PC-9 (cell line): Measurements from ENCODE around the gene MAP3K2. TPM values are rescaled to one million over a fixed set of nuclear protein-coding genes. Genes with fewer than 3 reads are reported as not detected.

Experiments used
- BruUV-seq: library from RNA; stranded (reverse); fragments of 400-500 nt; replicated peaks from 2 replicates; lab custom pipeline; 2021; lab: Mats Ljungman, UMichigan
- CTCF ChIA-PET: fragments of 300-600 bp; sonication (Branson Sonifier 250); formaldehyde crosslinking; loops from one replicate; lab custom pipeline; 2022; ENCODE audit warnings: antibody characterized with exemption; lab: Charles Lee
- POLR2A ChIA-PET: fragments of 300-600 bp; sonication (Branson Sonifier 250); formaldehyde crosslinking; loops from one replicate; lab custom pipeline; 2022; ENCODE audit warnings: antibody characterized with exemption; ENCODE audit not compliant: unreplicated experiment; lab: Charles Lee
- DNase-seq, 2 experiments: peaks; one replicate each; pipeline versions ENCODE4 v3.0.0 to v3.0.0-alpha.2; 2015 to 2022; ENCODE audit warnings: mixed read lengths in 1 of 2
- H2AFZ ChIP-seq: fragments of 200-600 bp; sonication (generic); 2 replicates; pipeline ENCODE4 v1.8.1; 2017; ENCODE audit warnings: antibody characterized with exemption
- H3F3A ChIP-seq: fragments of 200-600 bp; sonication (generic); 2 replicates; pipeline ENCODE4 v1.8.1; 2017; ENCODE audit warnings: antibody characterized with exemption, mild to moderate bottlenecking, low read depth; ENCODE audit not compliant: insufficient read depth
- H3K27ac ChIP-seq: fragments of 200-600 bp; sonication (generic); 2 replicates; pipeline ENCODE4 v1.6.1; 2016; ENCODE audit warnings: mixed run types
- H3K27me3 ChIP-seq: fragments of 200-600 bp; sonication (generic); 2 replicates; pipeline ENCODE4 v1.6.1; 2016; ENCODE audit warnings: low read depth, mixed run types; ENCODE audit not compliant: insufficient read depth
- H3K36me3 ChIP-seq: fragments of 200-600 bp; sonication (generic); 2 replicates; pipeline ENCODE4 v1.6.1; 2016; ENCODE audit warnings: low read depth, mixed run types
- H3K4me1 ChIP-seq: fragments of 200-600 bp; sonication (generic); replicated peaks from 2 replicates; pipeline ENCODE4 v1.6.1; 2016; ENCODE audit warnings: mixed run types; ENCODE audit not compliant: insufficient read depth
- H3K4me2 ChIP-seq: fragments of 200-600 bp; sonication (generic); 2 replicates; pipeline ENCODE4 v1.6.1; 2017; ENCODE audit warnings: mixed run types
- H3K4me3 ChIP-seq: fragments of 200-600 bp; sonication (generic); 2 replicates; pipeline ENCODE4 v1.6.1; 2016; ENCODE audit warnings: mixed run types
- H3K79me2 ChIP-seq: fragments of 200-600 bp; sonication (generic); 2 replicates; pipeline ENCODE4 v1.6.1; 2017; ENCODE audit warnings: low read depth, mixed run types
- H3K9me2 ChIP-seq: fragments of 200-600 bp; sonication (generic); 2 replicates; pipeline ENCODE4 v1.8.1; 2017; ENCODE audit warnings: mild to moderate bottlenecking; ENCODE audit not compliant: insufficient read depth
- H3K9me3 ChIP-seq: fragments of 200-600 bp; sonication (generic); 2 replicates; pipeline ENCODE4 v1.8.1; 2016; ENCODE audit warnings: low read depth; ENCODE audit not compliant: insufficient read depth
- H4K20me1 ChIP-seq: fragments of 200-600 bp; sonication (generic); 2 replicates; pipeline ENCODE4 v1.8.1; 2017; ENCODE audit not compliant: insufficient read depth
- EZH2 ChIP-seq: fragments of 200-600 bp; sonication (generic); IDR thresholded peaks from 2 replicates; pipeline ENCODE4 v1.8.0; 2017; ENCODE audit warnings: antibody characterized with exemption, low read depth
- intact Hi-C: fragments of 100-400 bp; cut with micrococcal nuclease; formaldehyde crosslinking; loops from one replicate; pipeline ENCODE4 v1.10.0; 2022; ENCODE audit not compliant: unreplicated experiment
- total RNA-seq: library from RNA; stranded (reverse); gene quantifications from 2 replicates; pipeline ENCODE4 v1.2.3, GENCODE V29; 2021
- TF ChIP-seq, protein P1 (sequence below): fragments of 200-600 bp; sonication (generic); conservative IDR thresholded peaks from 2 replicates; pipeline ENCODE4 v1.6.1; 2017; ENCODE audit warnings: mixed run types, antibody characterized with exemption, mild to moderate bottlenecking, moderate library complexity

The MAP3K2 gene
- total RNA-seq, 1 experiment from 2014 or later, result 81.2 TPM

DNA sequence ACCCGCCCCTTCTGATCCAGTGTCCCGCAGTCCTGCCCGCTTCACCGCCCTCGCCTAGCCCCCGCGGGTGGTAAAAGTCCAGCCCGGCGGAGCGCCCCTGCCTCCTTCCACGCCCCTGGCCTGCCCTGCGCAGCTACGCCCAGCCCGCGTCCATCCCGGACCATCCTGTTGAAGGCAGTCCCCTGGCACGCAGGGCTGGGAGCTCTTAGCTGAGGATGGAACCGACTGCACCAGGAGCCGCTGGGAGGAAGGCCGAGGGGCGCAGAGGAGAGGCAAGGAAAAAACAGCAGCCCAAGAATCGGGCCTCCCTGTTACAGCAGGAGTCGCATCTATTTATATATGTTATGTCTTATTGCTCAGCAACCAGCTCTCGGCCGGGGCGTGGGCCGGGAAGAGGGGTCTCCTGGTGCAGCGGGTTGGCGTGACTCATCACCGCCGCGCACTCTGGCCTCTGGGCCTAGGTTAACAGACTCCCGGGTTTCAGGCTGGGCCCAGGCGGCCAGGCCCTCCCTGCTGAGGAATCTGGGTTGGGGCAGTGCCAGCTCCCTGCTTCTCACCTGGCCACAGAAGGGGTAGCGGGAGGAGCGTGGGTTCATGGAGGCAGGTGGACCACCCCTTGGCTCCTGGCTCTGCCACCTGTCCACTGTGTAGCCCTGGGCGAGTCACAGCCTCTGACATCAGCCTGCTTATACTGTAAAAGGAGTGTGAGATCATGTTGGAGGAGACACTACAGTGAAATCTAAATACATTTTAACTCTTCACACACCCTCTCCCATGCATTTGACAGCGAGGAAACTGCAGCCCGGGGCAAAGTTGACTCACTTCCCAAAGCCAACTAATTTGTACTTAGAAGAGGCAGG is 13.4 kb upstream of the MAP3K2 start:
- Histone ChIP-seq H3K79me2 (no peaks in the 10 kb centered on the region), H3K9me2 (no peaks in the 10 kb centered on the region), H3K4me3 (peak overlapping the region; percentile 29; the same call in 1 of the 2 replicates), H3K4me2 (peak overlapping the region; percentile 74), H3K9me3 (no peaks in the 10 kb centered on the region), H3K27ac (peak overlapping the region; percentile 75), H2AFZ (0 out of 2 replicates have a peak overlapping the region, but pooled peaks have one; percentile 20), H3K27me3 (no peaks in the 10 kb centered on the region), H3F3A (peaks cover 39% of the 10 kb centered on the region), H3K36me3 (no peaks in the 10 kb centered on the region), H3K4me1 (peaks cover 60% of the 10 kb centered on the region), H4K20me1 (no peaks in the 10 kb centered on the region)
- TF ChIP-seq EZH2, result no peak
- TF ChIP-seq, protein P1, sequence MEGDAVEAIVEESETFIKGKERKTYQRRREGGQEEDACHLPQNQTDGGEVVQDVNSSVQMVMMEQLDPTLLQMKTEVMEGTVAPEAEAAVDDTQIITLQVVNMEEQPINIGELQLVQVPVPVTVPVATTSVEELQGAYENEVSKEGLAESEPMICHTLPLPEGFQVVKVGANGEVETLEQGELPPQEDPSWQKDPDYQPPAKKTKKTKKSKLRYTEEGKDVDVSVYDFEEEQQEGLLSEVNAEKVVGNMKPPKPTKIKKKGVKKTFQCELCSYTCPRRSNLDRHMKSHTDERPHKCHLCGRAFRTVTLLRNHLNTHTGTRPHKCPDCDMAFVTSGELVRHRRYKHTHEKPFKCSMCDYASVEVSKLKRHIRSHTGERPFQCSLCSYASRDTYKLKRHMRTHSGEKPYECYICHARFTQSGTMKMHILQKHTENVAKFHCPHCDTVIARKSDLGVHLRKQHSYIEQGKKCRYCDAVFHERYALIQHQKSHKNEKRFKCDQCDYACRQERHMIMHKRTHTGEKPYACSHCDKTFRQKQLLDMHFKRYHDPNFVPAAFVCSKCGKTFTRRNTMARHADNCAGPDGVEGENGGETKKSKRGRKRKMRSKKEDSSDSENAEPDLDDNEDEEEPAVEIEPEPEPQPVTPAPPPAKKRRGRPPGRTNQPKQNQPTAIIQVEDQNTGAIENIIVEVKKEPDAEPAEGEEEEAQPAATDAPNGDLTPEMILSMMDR, result no peak
- BruUV-seq, result no TSS peak
- ChIA-PET POLR2A (interaction anchor here (0.5 to 1.1 kb wide), 4 partner anchors 13 to 295 kb away, joined by 3 to 6 read pairs (median 4); partner anchors contain the start of gene MAP3K2), CTCF (interaction anchor here (0.7 to 1.0 kb wide), 2 partner anchors 15 to 37 kb away, joined by 3 read pairs; no protein-coding TSS in a partner anchor)
- peak; percentile 93 to 94 for DNase-seq
- intact Hi-C loops, result loop anchor here (10.0 kb wide), 1 partner anchor 336 kb away; no protein-coding TSS in a partner anchor

DNA sequence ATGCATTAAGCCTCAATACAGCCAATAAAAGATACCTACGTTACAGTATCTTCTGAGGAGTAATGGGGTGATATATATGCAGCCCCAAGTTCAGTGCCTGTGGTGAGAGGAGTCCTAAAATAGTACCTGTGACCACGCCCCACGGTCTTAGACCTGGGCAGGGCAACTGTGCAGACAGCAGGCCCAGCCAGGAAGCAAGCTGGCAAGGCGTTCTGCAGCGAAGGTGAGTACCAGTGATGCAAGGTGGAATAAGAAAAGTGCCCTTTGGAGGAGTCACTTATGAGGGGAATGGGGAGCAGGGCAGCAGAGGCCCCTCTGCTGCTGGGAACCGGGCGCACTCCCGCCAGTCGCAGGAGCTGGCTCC is 12.7 kb upstream of the MAP3K2 start:
- H3K27me3 ChIP-seq, result no peaks in the 10 kb centered on the region
- POLR2A ChIA-PET, result interaction anchor here (0.6 to 1.1 kb wide), 2 partner anchors 12 to 296 kb away, joined by 3 to 4 read pairs; partner anchors contain the start of gene MAP3K2
- no peaks in the 10 kb centered on the region for H4K20me1 ChIP-seq
- H3K27ac ChIP-seq, result peak overlapping the region; percentile 75
- peak overlapping the region; percentile 74 for H3K4me2 ChIP-seq
- H3K9me3 ChIP-seq, result no peaks in the 10 kb centered on the region
- BruUV-seq, result TSS peak; percentile 21
- H3K79me2 ChIP-seq, result no peaks in the 10 kb centered on the region
- H3K9me2 ChIP-seq, result no peaks in the 10 kb centered on the region
- H3K4me1 ChIP-seq, result peaks cover 60% of the 10 kb centered on the region
- intact Hi-C loops, result loop anchor here (10.0 kb wide), 1 partner anchor 336 kb away; no protein-coding TSS in a partner anchor
- peak overlapping the region; percentile 29; the same call in 1 of the 2 replicates for H3K4me3 ChIP-seq
- no peak overlapping the region for H2AFZ ChIP-seq
- H3K36me3 ChIP-seq, result no peaks in the 10 kb centered on the region
- H3F3A ChIP-seq, result peaks cover 39% of the 10 kb centered on the region
- peak; percentile 61 to 69 for DNase-seq
- CTCF ChIA-PET, result interaction anchor here (0.6 kb wide), 1 partner anchor 10 kb away, joined by 3 read pairs; no protein-coding TSS in a partner anchor
- TF ChIP-seq EZH2, result no peak
- TF ChIP-seq, protein P1, result no peak

DNA sequence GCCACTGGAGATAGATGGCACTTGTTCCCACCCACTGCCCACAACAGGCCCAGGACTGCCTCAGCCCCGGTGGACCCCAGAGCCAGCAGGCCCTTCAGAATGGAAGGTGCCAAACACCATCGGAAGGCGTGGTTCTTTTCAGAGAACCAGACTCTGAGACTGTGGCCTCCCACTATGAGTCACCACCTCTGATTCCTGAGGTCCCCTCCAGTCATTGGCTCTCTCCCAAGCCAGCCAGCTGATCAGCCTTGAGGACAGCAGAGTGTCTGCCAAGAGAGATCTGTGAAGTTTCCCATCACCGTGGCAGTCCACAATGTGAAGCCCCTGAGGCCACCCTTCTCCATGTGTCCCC is 10.4 kb upstream of the MAP3K2 start:
- Histone ChIP-seq H3F3A (peaks cover 39% of the 10 kb centered on the region), H3K79me2 (no peaks in the 10 kb centered on the region), H4K20me1 (no peaks in the 10 kb centered on the region), H3K36me3 (no peaks in the 10 kb centered on the region), H3K4me3 (no peak overlapping the region), H3K9me2 (no peaks in the 10 kb centered on the region), H3K27ac (no peak overlapping the region), H3K9me3 (no peaks in the 10 kb centered on the region), H3K27me3 (no peaks in the 10 kb centered on the region), H2AFZ (no peak overlapping the region; the same call in 1 of the 2 replicates), H3K4me1 (peaks cover 60% of the 10 kb centered on the region), H3K4me2 (peak overlapping the region; percentile 51)
- DNase-seq, result peak; percentile 90 to 94
- CTCF ChIA-PET, result interaction anchor here (0.6 kb wide), 1 partner anchor 308 kb away, joined by 7 read pairs; no protein-coding TSS in a partner anchor
- BruUV-seq, result no TSS peak
- TF ChIP-seq, protein P1, result no peak
- no peak for TF ChIP-seq EZH2
- POLR2A ChIA-PET, result interaction anchor here (0.5 kb wide), 2 partner anchors 10 to 225 kb away, joined by 5 read pairs; no protein-coding TSS in a partner anchor
- intact Hi-C loops, result loop anchor here (1.0 kb wide), 1 partner anchor 10 kb away; no protein-coding TSS in a partner anchor
